HG03558 (cell line): ENCODE results near the gene TRIM73.
"Not testable (repeated sequence)": the region's sequence is repeated elsewhere in the genome, so short reads cannot be mapped to it uniquely, and the experiment has no call there.

ENCODE experiments used
- ATAC-seq: cut with Tn5 transposase; IDR thresholded peaks from one replicate; pipeline ENCODE4 v1.9.1; 2021; ENCODE audit warnings: moderate number of reproducible peaks; ENCODE audit not compliant: unreplicated experiment; ENCODE audit errors: extremely low read depth

Gene TRIM73

DNA sequence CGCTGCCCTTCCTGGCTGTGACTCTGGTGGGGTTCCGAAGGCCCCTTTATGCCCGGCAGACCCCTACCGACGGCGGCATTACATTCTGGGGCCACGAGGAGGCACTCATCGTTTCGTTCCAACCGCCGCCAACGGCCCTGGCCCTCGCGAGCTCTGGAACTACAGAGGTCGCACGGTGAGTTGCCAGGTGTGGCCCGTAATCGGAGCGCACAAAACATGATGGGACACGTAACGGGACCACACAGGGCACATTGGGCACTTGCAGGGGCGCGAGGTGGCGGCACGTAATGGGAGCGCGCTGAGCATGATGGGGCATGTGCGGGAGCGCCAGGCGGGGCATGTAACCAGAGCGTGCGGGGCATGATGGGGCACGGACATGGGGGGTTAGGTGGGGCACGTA, at the start of gene TRIM73:
TSS of gene TRIM73 (plus strand) at position 301 of the 400 bp plus-strand sequence. CDS start 3,305 bp downstream, outside the sequence.
- not testable (repeated sequence) for ATAC-seq

DNA sequence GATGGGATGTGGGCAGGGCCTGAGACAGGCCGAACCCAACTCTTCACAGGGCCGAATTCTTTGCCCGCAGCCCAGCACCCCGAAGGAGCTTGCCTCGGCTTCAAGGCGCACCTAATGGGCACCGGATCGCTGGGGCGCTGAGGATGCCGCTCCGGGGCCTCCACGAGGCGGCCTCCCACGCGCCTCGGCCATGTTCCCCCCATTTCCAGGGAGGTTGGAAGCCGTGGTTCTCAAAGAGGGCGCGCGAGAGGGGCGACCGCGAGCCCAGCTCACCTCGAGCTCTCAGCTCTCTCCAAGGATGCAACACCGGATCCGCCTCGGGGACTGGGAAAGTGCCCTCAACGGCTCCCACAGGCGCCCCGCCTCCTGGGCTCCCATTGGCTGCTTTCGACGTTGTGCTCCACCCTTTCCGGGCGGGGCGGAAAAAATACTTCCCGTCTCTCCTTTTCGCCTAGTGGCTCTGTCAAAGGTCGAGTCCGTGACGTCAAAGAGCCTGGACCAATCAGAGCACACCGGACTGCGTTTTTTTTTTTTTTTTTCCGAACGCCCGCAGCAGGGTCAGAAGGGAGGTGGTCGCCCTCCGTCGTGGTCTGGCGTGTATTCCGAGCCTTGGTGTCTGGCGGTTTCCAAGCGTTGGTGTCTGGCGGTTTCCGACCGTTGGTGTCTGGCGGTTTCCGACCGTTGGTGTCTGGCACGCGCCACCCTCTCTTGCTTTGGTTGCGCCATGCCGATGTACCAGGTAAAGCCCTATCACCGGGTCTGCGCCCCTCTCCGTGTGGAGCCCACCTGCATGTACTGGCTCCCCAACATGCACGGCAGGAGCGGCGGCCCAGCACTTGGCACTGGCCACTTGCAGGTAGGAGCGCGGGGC, 36.5 kb upstream of the TRIM73 start:
- not testable (repeated sequence) for ATAC-seq

DNA sequence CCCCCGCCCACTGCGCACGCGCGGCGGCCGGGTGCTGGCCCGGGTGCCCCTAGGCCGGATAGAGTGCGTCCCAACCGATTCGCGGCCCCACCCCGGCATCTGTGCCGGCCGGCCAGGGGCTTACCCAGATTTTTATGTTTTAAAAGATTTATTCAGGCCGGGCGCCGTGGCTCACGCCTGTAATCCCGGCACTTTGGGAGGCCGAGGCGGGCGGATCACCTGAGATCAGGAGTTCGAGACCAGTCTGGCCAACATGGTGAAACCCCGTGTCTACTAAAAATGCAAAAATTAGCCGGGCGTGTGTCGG, 35.9 kb upstream of the TRIM73 start:
- ATAC-seq, result not testable (repeated sequence)

DNA sequence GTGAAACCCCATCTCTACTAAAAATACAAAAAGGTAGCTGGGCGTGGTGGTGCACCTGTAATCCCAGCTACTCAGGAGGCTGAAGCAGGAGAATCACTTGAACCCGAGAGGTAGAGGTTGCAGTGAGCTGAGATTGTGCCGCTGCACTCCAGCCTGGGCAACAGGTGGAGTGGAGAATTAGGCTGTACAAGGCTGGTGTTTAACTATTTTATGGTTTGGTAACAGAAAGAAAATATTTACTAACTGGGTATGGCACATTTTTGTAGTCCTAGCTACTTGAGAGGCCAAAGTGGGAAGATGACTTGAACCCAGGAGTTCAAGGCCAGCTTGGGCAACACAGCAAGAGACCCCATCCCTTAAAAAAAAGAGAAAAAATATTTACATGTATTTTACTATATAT, 31.4 kb upstream of the TRIM73 start:
- not testable (repeated sequence) for ATAC-seq

DNA sequence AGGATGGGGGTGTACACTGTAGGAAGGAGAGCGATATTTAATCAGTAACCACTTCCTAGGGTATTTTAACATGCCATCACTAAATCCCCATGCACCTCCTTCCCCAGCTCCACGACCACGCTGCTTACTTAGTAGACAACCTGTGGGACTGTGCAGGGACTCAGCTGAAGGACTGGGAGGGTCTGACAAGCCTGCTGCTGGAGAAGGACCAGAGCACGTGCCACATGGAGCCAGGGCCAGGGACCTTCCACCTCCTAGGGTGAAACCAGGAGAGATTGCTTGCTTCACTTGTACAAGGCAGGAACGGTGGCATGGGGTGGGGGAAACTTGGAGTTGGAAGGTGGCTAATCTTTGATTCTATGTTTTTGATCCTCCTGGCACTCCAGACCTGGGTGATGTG, 28.8 kb upstream of the TRIM73 start:
- not testable (repeated sequence) for ATAC-seq

DNA sequence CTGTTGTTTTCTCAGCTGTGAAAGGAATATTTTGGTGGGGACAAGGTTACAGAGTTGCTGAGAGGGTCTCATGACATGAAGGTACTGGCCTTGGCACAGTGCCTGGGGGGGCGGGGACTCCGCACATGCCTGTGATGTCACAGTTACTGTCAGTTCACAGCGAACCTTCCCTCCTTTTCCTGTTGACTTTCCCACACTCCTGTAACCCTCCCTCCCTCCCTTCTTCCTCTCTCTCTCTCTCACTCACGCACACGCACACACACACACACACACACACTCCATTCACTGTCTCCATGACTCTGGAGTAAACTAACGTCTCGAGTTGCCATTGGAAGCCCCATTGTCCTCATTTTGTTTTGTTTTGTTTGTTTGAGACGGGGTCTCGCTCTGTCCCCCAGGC, 28.1 kb upstream of the TRIM73 start:
- ATAC-seq, result not testable (repeated sequence)

DNA sequence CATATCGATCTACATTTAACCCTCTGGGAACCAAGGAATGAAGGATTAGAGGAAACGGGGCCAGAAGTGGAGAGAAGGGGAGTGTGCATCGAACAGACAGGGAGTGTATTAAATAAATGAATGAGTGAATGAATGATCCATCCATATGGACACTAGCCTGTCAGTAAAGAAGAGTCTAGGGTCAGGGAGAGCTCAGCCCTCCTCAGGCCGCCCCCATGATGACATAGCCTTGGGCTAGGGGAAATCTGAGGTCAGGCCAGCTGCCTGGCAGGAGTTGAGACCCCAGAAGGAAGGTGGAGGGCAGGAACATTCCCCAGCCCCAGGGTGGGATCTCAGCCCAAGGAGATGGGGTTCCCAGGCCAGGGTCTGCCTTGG, 21.3 kb upstream of the TRIM73 start:
- not testable (repeated sequence) for ATAC-seq

DNA sequence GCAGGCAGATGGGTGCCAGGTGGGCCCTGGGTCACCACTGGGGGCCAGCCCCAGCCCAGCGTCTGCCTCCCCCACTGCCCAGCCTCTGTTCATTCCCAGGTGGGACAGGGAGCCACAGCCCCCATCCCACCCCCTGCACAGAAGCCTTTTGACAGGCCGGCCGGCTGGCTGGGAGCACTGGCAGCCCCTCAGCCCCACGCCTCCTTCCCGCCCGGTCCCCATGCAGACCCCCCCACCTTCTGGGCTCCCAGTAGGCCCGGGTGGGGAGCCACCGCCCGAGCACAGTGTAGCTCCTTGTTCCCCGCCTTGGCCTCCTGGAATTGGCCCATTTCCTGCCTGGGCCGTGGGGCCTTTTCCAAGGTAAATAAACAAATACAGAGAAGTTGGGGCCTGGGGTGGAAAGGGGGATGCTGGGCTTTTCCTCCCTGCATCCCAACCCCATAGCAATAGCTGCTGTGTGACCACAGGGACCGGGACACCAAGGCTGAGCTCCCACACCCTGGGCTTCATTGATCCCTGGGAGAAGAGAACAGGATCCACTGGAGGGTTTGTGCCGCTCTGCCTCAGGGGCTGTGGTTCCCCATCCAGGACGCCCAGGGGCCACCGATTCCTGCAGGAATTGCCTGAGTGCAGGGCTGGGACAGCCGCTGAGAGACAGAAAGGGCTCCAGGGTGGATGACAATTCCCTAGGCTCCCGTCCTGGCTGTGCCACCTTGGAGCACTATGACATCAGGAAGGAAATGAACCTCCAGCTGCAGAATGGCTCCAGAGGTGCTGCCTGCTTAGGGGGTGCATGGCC, 20.7 kb upstream of the TRIM73 start:
- not testable (repeated sequence) for ATAC-seq

DNA sequence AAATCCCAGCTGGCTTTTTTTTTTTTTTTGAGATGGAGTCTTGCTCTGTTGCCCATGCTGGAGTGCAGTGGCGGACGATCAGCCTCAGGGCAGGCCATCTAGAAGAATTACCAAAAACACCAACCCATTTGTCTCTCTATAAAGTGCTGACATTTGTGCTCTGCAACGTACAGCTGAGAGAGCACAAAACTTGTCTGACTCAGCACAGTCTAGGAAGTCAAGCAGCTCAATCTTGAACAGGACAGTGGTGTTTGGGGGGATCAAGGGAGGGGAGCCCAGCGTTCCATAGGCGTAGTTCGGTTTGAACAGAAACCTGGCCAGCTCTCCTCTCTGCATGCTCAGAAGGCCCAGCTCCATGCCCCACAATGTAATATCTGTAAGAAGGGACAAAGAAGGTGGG, 2.2 kb upstream of the TRIM73 start:
- not testable (repeated sequence) for ATAC-seq

DNA sequence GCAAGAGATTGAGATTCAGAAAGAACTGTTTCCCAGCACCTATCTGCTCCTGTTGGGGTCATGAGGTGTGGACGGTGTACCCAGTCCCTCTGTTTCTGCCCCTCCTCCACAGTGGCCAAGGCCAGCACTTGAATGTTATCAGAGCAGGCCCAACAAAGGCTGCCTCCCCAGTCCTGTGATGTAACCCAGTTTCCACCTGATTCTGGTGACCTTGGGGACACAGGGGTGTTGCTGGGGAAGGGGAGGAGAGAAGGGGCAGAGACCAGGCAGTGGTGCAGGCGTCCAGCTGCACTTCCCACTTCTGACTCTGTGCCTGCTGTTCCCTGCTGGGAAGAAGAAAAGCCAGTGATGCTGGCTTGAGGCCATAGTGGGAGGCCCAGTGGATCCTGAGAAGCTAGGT, 2.4 kb downstream of the TRIM73 start:
- not testable (repeated sequence) for ATAC-seq

DNA sequence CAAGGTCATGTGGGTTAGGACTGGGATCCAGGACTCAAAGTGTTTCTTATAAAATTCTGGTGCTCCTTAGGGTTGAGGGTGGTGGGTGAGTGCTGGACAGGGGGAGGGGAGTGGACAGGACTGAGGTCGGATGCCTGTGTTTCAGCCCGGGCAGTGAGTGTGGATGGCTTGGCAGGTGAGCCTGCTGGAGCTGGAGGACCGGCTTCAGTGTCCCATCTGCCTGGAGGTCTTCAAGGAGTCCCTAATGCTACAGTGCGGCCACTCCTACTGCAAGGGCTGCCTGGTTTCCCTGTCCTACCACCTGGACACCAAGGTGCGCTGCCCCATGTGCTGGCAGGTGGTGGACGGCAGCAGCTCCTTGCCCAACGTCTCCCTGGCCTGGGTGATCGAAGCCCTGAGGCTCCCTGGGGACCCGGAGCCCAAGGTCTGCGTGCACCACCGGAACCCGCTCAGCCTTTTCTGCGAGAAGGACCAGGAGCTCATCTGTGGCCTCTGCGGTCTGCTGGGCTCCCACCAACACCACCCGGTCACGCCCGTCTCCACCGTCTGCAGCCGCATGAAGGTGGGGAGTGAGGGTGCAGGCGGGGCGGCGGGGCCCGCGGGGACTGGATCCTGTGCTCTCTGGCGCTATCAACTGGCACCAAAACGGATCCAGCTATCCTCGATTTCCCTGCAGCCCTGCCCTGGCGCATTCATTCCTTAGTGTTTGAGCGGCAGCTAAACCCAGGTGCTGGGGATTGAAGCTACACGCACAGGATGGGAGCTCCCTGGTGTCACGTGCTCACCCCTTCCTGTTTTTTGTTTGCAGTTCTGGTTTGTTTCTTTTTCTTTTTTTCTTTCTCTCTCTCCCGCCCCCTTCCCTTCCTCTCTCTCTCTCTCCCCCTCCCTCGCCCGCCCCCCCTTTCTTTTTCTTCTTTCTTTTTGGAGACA, 3.6 kb downstream of the TRIM73 start:
- ATAC-seq, result not testable (repeated sequence)

DNA sequence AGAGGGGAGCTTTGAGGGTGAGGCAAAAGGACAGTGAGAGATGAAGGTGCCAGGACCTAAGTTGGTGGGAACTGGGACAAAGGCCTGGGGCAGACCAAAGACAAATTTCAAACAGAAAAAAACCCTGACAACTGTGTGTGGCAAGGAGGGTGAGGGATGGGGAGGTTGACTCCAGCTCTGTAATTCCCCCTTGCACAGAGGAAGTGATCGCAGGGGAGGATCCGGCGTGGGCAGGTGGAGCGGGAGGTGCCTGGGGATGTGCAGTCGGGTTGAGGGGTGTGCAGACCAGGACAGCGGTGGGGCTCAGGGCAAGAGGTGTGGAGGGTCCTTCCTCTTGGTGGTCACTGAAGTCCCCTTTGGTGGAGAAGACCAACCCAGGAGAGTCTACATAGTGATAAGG, 5.1 kb downstream of the TRIM73 start:
- ATAC-seq, result not testable (repeated sequence)

DNA sequence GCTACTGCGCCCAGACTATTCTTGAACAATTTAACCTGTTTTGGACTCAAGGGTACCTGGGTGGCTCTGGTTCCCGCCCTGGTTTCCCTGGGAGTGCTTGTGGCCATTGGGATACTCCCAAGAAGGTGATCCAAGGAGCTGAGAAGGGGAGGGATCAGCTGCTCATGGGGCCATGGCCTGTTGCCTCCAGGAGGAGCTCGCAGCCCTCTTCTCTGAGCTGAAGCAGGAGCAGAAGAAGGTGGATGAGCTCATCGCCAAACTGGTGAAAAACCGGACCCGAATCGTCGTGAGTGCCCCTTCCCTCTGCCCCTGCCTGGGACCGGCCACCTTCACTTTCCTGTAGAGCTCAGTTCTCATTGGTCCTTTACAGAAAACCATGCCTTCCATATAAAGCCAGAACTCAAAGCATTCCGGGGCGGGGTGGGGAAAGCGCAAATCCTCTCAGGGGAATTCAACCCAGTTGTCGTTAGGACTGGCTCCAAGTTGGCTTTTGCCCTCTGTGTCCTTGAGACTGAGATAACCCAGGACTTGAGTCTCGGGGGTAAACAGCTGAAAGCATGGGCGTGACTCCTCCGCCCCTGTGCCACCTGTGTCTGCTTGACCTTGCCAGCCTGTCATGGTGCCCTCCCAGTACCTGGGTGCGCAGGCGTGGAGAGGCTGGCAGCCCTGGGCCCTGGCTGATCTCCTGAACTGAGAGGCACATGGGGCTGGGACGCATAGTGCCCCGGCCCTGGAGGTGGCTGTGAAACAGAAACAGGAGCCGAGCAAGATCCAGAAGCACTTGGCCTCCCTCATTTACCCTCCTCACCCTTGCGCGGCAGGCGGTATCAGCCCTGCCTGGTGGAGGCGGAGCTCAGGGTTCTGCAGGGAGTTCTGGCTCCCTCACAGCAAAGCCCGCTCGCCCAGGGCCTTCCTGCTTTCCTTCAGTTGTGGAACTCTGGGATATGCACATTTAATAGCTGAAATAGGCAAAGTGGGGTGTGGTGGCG, 8.3 kb downstream of the TRIM73 start:
- not testable (repeated sequence) for ATAC-seq

DNA sequence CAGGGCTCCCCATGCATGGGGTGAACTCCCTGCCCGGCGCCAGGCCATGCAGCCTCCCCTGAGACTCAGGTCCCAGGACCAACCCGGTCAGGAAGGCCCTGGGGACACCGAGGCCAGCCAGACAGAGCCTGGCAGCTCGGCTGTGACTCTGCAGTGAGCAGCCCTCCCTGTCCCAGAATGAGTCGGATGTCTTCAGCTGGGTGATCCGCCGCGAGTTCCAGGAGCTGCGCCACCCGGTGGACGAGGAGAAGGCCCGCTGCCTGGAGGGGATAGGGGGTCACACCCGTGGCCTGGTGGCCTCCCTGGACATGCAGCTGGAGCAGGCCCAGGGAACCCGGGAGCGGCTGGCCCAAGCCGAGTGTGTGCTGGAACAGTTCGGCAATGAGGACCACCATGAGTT, 9.2 kb downstream of the TRIM73 start:
- ATAC-seq, result not testable (repeated sequence)

DNA sequence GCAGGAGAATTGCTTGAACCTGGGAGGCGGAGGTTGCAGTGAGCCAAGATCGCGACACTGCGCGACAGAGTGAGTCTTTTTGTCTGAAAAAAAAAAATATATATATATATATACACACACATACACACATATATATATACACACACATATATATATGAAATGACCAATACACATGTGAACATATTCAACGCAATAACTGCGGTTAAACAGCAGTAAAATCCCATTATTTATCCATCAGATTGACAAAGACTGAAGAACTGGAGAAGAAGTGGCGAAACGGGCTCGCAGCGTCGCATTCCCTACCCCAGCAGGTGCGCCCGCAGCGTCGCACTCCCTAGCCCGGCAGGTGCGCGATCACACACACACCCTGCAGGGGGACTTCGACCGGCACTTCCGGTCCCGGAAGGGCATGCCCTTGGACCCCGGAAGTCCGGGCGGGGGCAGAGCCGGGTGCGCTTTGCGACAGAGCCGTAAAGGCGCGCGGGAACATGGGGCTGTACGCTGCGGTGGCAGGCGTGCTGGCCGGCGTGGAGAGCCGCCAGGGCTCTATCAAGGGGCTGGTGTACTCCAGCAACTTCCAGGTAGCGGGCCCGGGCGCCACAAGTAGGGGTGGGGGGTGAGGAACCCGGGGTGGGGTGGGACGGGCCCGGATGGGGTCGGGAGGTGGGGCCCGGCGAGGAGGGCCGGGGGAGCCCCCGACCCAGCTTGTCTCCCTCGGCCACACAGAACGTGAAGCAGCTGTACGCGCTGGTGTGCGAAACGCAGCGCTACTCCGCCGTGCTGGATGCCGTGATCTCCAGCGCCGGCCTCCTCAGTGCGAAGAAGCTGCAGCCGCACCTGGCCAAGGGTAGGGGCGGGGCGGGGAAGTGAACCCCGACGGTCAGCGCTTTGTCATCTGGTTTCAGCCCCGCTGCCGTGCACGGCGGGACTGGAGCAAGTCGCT, 14.7 kb downstream of the TRIM73 start:
- ATAC-seq, result peak; percentile 76

DNA sequence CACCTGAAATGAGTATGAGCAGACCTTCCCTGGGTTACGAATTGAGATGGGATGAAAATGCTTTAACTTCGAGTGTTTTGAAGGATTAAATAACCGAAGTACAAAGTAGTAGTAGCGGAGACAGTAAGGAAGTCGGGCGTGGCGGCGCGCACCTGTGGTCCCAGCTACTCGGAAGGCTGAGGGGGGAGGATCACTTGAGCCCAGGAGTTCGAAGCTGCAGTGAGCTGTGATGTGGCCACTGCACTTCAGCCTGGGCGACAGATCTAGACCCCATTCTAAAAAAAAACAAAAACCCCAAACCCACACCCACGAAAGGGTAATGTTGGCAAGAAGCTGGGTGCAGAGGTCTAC, 15.4 kb downstream of the TRIM73 start:
- ATAC-seq, result not testable (repeated sequence)

DNA sequence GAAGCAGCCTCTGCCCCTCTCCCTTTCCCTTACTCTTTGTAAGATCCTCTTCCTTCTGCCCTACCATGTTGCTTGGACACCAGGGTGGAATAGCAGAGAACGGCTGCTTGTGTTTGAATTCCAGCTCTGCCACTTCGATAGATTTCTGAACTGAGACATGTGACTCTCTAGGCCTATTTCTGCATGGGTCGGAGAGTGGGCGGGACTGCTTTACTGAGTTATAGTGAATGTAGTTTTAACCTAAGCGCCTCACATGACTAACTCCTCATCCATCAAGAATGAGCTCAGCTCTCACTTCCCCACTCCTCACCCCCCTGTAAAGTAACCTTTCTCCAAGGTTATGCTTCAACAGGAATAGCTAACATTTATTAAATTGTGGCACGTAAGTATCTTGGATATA, 18.8 kb downstream of the TRIM73 start:
- not testable (repeated sequence) for ATAC-seq
